Testis (tissue), 2 donors: ENCODE measurements around the gene CHCHD10.

Experiments used
- POLR2A ChIP-seq: fragments of 450-650 bp; IDR thresholded peaks from one replicate; pipeline ENCODE4 v1.6.1; 2017; ENCODE audit warnings: antibody characterized with exemption, mild to moderate bottlenecking, moderate library complexity
- TF ChIP-seq, protein P1 (sequence below), 3 experiments: fragments of 450-650 bp in 2 of 3; fragments of 200-600 bp in 1 of 3; sonication (generic) in 1 of 3; IDR thresholded peaks; one replicate each; pipeline ENCODE4 v1.5.1; 2016 to 2019; ENCODE audit warnings: antibody characterized with exemption in 3 of 3, mild to moderate bottlenecking in 2 of 3, moderate library complexity in 1 of 3

DNA sequence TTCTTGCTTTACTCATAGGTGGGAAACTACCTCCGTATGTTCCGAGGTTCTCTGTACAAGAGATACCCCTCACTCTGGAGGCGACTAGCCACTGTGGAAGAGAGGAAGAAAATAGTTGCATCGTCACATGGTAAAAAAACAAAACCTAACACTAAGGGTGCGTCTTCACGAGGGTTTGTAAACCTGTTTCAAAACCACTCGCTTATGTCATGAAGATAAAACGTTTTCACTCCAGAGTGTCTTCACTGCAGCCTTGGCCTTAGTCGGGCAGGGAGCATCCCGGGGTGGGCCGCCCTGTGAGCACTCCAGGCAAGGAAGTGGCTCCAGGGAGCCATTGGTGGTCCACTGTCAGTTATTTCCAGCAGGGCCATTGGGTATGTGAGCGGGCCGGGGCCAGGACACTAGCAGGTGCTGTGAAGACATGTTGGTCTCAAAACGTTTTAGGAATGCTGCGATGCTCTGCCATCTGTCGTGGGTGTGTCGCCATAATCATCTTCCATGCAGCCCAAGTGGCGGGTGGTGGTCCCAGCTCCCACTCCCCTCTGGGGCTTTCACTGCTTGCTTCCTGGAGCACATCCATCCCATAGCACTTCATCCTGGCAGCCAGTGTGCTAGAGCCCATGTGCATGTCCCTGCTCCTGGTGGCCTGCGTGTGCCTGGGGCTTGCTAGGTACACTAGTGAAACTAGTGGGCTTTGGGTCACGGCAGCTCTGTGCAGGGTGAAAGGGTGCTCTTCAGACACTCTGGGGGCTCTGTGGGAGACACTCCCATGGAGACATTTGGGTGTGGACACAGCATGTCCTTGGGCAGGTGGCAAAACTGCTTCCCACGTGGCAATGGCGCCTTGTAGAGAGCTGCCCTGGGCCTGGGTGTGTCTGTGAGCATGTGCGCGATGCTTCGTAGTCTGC, 24.2 kb upstream of the CHCHD10 start:
- no peak for TF ChIP-seq POLR2A
- TF ChIP-seq, protein P1, sequence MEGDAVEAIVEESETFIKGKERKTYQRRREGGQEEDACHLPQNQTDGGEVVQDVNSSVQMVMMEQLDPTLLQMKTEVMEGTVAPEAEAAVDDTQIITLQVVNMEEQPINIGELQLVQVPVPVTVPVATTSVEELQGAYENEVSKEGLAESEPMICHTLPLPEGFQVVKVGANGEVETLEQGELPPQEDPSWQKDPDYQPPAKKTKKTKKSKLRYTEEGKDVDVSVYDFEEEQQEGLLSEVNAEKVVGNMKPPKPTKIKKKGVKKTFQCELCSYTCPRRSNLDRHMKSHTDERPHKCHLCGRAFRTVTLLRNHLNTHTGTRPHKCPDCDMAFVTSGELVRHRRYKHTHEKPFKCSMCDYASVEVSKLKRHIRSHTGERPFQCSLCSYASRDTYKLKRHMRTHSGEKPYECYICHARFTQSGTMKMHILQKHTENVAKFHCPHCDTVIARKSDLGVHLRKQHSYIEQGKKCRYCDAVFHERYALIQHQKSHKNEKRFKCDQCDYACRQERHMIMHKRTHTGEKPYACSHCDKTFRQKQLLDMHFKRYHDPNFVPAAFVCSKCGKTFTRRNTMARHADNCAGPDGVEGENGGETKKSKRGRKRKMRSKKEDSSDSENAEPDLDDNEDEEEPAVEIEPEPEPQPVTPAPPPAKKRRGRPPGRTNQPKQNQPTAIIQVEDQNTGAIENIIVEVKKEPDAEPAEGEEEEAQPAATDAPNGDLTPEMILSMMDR (IDR thresholded peaks at IDR 0.05), result no peak
